ENCODE data around the gene ACER3.
"Not testable (repeated sequence)": the region's sequence is repeated elsewhere in the genome, so short reads cannot be mapped to it uniquely, and the experiment has no call there.

ACER3 gene

GRCh38 chr11:76855670-76856069 is 5.0 kb upstream of the ACER3 start:
- no CpG with 5 or more reads among the region's 5 CpGs for WGBS, 2 donors (ENCODE audit: extremely low coverage in 2 of 2, insufficient read length in 2 of 2, insufficient replicate concordance in 1 of 2)
- DNase-seq (ENCODE audit: low spot score); H2BK12ac ChIP-seq (ENCODE audit: low read length); H2AK5ac ChIP-seq (ENCODE audit: low read depth, low read length); H3K27ac ChIP-seq (replicated peaks; ENCODE audit: low read length); H3K79me1 ChIP-seq (ENCODE audit: low read depth, low read length); H4K91ac ChIP-seq (ENCODE audit: low read depth, low read length, poor library complexity); H3K4ac ChIP-seq (ENCODE audit: low read length); H3K9me3 ChIP-seq (replicated peaks in 1 of 2; ENCODE audit: control insufficient read depth in 2 of 2, insufficient read depth in 1 of 2, low read depth in 1 of 2, low read length in 2 of 2); H2BK120ac ChIP-seq (ENCODE audit: low read depth, low read length); H2BK5ac ChIP-seq (ENCODE audit: low read length); H3K18ac ChIP-seq (ENCODE audit: low read length); H2BK15ac ChIP-seq (ENCODE audit: low read length); H3K36me3 ChIP-seq (replicated peaks in 1 of 2; ENCODE audit: control insufficient read depth in 2 of 2, insufficient read depth in 2 of 2, low read length in 2 of 2); H3K9ac ChIP-seq (ENCODE audit: low read depth, low read length, poor library complexity); H3K27me3 ChIP-seq (ENCODE audit: control insufficient read depth in 3 of 3, insufficient read depth in 3 of 3, low read depth in 1 of 3, low read length in 3 of 3); H3K4me2 ChIP-seq (ENCODE audit: insufficient read depth, low read length, poor library complexity, severe bottlenecking); H4K8ac ChIP-seq (ENCODE audit: low read depth, low read length); H3K4me1 ChIP-seq (ENCODE audit: control insufficient read depth in 2 of 2, insufficient read depth in 1 of 2, low read depth in 1 of 2, low read length in 2 of 2); H3K14ac ChIP-seq (ENCODE audit: low read length); H2AFZ ChIP-seq (ENCODE audit: low read length); H3K4me3 ChIP-seq (ENCODE audit: low read length in 2 of 2); H3K23ac ChIP-seq (ENCODE audit: low read depth, low read length, poor library complexity): not testable (repeated sequence)

GRCh38 chr11:76856106-76856505 is 4.6 kb upstream of the ACER3 start:
- Histone ChIP-seq H2AK5ac (ENCODE audit: low read depth, low read length) (no peak overlapping the region), H3K4me3 (ENCODE audit: low read length in 2 of 2) (no peak overlapping the region), H2BK12ac (ENCODE audit: low read length) (no peak overlapping the region), H3K18ac (ENCODE audit: low read length) (no peak overlapping the region), H2BK120ac (ENCODE audit: low read depth, low read length) (no peak overlapping the region), H4K91ac (ENCODE audit: low read depth, low read length, poor library complexity) (no peak overlapping the region), H3K4me1 (ENCODE audit: control insufficient read depth in 2 of 2, insufficient read depth in 1 of 2, low read depth in 1 of 2, low read length in 2 of 2) (peaks cover 0 to 4% of the 10 kb centered on the region in 2 donors), H3K27me3 (ENCODE audit: control insufficient read depth in 3 of 3, insufficient read depth in 3 of 3, low read depth in 1 of 3, low read length in 3 of 3) (peaks cover 0 to 6% (median 0%) of the 10 kb centered on the region in 3 experiments), H3K14ac (ENCODE audit: low read length) (no peak overlapping the region), H3K23ac (ENCODE audit: low read depth, low read length, poor library complexity) (no peak overlapping the region), H3K4ac (ENCODE audit: low read length) (no peak overlapping the region), H3K79me1 (ENCODE audit: low read depth, low read length) (peaks cover 2% of the 10 kb centered on the region), H3K27ac (replicated peaks; ENCODE audit: low read length) (no peak overlapping the region), H2BK15ac (ENCODE audit: low read length) (no peak overlapping the region), H2AFZ (ENCODE audit: low read length) (no peak overlapping the region), H2BK5ac (ENCODE audit: low read length) (no peak overlapping the region), H3K9ac (ENCODE audit: low read depth, low read length, poor library complexity) (no peak overlapping the region), H4K8ac (ENCODE audit: low read depth, low read length) (no peak overlapping the region), H3K9me3 (replicated peaks in 1 of 2; ENCODE audit: control insufficient read depth in 2 of 2, insufficient read depth in 1 of 2, low read depth in 1 of 2, low read length in 2 of 2) (no peaks in the 10 kb centered on the region), H3K36me3 (replicated peaks in 1 of 2; ENCODE audit: control insufficient read depth in 2 of 2, insufficient read depth in 2 of 2, low read length in 2 of 2) (no peaks in the 10 kb centered on the region), H3K4me2 (ENCODE audit: insufficient read depth, low read length, poor library complexity, severe bottlenecking) (no peak overlapping the region)
- DNase-seq (ENCODE audit: low spot score), result no peak

GRCh38 chr11:76856571-76856970 is 4.1 kb upstream of the ACER3 start:
- no peak overlapping the region for H3K23ac ChIP-seq (ENCODE audit: low read depth, low read length, poor library complexity)
- no peak overlapping the region for H3K4ac ChIP-seq (ENCODE audit: low read length)
- H3K4me1 ChIP-seq (ENCODE audit: control insufficient read depth in 2 of 2, insufficient read depth in 1 of 2, low read depth in 1 of 2, low read length in 2 of 2), result peaks cover 3 to 7% of the 10 kb centered on the region in 2 donors
- WGBS, 2 donors (ENCODE audit: extremely low coverage in 2 of 2, insufficient read length in 2 of 2, insufficient replicate concordance in 1 of 2), result no CpG with 5 or more reads among the region's 2 CpGs
- no peak overlapping the region for H3K4me2 ChIP-seq (ENCODE audit: insufficient read depth, low read length, poor library complexity, severe bottlenecking)
- H3K9ac ChIP-seq (ENCODE audit: low read depth, low read length, poor library complexity), result no peak overlapping the region
- H2AFZ ChIP-seq (ENCODE audit: low read length), result no peak overlapping the region
- peaks cover 0 to 3% (median 0%) of the 10 kb centered on the region in 3 experiments for H3K27me3 ChIP-seq (ENCODE audit: control insufficient read depth in 3 of 3, insufficient read depth in 3 of 3, low read depth in 1 of 3, low read length in 3 of 3)
- H3K36me3 ChIP-seq (replicated peaks in 1 of 2; ENCODE audit: control insufficient read depth in 2 of 2, insufficient read depth in 2 of 2, low read length in 2 of 2), result no peaks in the 10 kb centered on the region
- H3K79me1 ChIP-seq (ENCODE audit: low read depth, low read length), result peaks cover 2% of the 10 kb centered on the region
- no peak overlapping the region for H2BK120ac ChIP-seq (ENCODE audit: low read depth, low read length)
- no peak overlapping the region for H4K91ac ChIP-seq (ENCODE audit: low read depth, low read length, poor library complexity)
- no peak overlapping the region for H2AK5ac ChIP-seq (ENCODE audit: low read depth, low read length)
- no peak overlapping the region for H2BK12ac ChIP-seq (ENCODE audit: low read length)
- H2BK5ac ChIP-seq (ENCODE audit: low read length), result no peak overlapping the region
- H3K27ac ChIP-seq (replicated peaks; ENCODE audit: low read length), result no peak overlapping the region
- no peak for DNase-seq (ENCODE audit: low spot score)
- H3K9me3 ChIP-seq (replicated peaks in 1 of 2; ENCODE audit: control insufficient read depth in 2 of 2, insufficient read depth in 1 of 2, low read depth in 1 of 2, low read length in 2 of 2), result no peaks in the 10 kb centered on the region
- no peak overlapping the region for H3K18ac ChIP-seq (ENCODE audit: low read length)
- H2BK15ac ChIP-seq (ENCODE audit: low read length), result no peak overlapping the region
- no peak overlapping the region for H3K4me3 ChIP-seq (ENCODE audit: low read length in 2 of 2)
- H4K8ac ChIP-seq (ENCODE audit: low read depth, low read length), result no peak overlapping the region
- no peak overlapping the region for H3K14ac ChIP-seq (ENCODE audit: low read length)

- no peak overlapping the region for H3K4ac ChIP-seq (ENCODE audit: low read length)
- H3K23ac ChIP-seq (ENCODE audit: low read depth, low read length, poor library complexity), result no peak overlapping the region
- H4K91ac ChIP-seq (ENCODE audit: low read depth, low read length, poor library complexity), result no peak overlapping the region
- H3K14ac ChIP-seq (ENCODE audit: low read length), result no peak overlapping the region
- no peak overlapping the region for H2BK12ac ChIP-seq (ENCODE audit: low read length)
- peaks cover 2% of the 10 kb centered on the region for H3K79me1 ChIP-seq (ENCODE audit: low read depth, low read length)
- H2BK15ac ChIP-seq (ENCODE audit: low read length), result no peak overlapping the region
- no peak overlapping the region for H2BK5ac ChIP-seq (ENCODE audit: low read length)
- no peak overlapping the region for H2AFZ ChIP-seq (ENCODE audit: low read length)
- no peak overlapping the region for H2AK5ac ChIP-seq (ENCODE audit: low read depth, low read length)
- H3K4me2 ChIP-seq (ENCODE audit: insufficient read depth, low read length, poor library complexity, severe bottlenecking), result no peak overlapping the region
- no peak overlapping the region for H3K18ac ChIP-seq (ENCODE audit: low read length)
- H3K9me3 ChIP-seq (replicated peaks in 1 of 2; ENCODE audit: control insufficient read depth in 2 of 2, insufficient read depth in 1 of 2, low read depth in 1 of 2, low read length in 2 of 2), result no peaks in the 10 kb centered on the region
- no peak for DNase-seq (ENCODE audit: low spot score)
- H3K36me3 ChIP-seq (replicated peaks in 1 of 2; ENCODE audit: control insufficient read depth in 2 of 2, insufficient read depth in 2 of 2, low read length in 2 of 2), result no peaks in the 10 kb centered on the region
- peaks cover 8 to 10% of the 10 kb centered on the region in 2 donors for H3K4me1 ChIP-seq (ENCODE audit: control insufficient read depth in 2 of 2, insufficient read depth in 1 of 2, low read depth in 1 of 2, low read length in 2 of 2)
- H2BK120ac ChIP-seq (ENCODE audit: low read depth, low read length), result no peak overlapping the region
- H4K8ac ChIP-seq (ENCODE audit: low read depth, low read length), result no peak overlapping the region
- peaks cover 0 to 3% (median 0%) of the 10 kb centered on the region in 3 experiments for H3K27me3 ChIP-seq (ENCODE audit: control insufficient read depth in 3 of 3, insufficient read depth in 3 of 3, low read depth in 1 of 3, low read length in 3 of 3)
- no CpG with 5 or more reads among the region's 6 CpGs for WGBS, 2 donors (ENCODE audit: extremely low coverage in 2 of 2, insufficient read length in 2 of 2, insufficient replicate concordance in 1 of 2)
- no peak overlapping the region for H3K4me3 ChIP-seq (ENCODE audit: low read length in 2 of 2)
- no peak overlapping the region for H3K9ac ChIP-seq (ENCODE audit: low read depth, low read length, poor library complexity)
- no peak overlapping the region for H3K27ac ChIP-seq (replicated peaks; ENCODE audit: low read length)
Measured at GRCh38 chr11:76857781-76858410, 2.8 kb upstream of the ACER3 start.
